Bone marrow (tissue), 2 donors: Measurements from ENCODE around the gene HDGFL2.
"Not testable (repeated sequence)": the region's sequence is repeated elsewhere in the genome, so short reads cannot be mapped to it uniquely, and the experiment has no call there.

Experiments
- DNase-seq, 2 donors: peaks; one replicate each; lab custom pipeline; 2025; lab: John Stamatoyannopoulos, UW

The HDGFL2 gene

GRCh38 chr19:4516939-4517300, 44.8 kb downstream of the HDGFL2 start:
- no peak for DNase-seq

- DNase-seq: no peak
Observed at GRCh38 chr19:4517451-4518057, 45.5 kb downstream of the HDGFL2 start.

- DNase-seq: no peak
Observed at GRCh38 chr19:4518345-4519171, 46.5 kb downstream of the HDGFL2 start, which contains the start of gene PLIN4. TSS of gene PLIN4 (minus strand) at chr19:4518486. CDS start at chr19:4518272, 214 bp downstream.

- DNase-seq: no peak
Observed at GRCh38 chr19:4519172-4519496, 47.0 kb downstream of the HDGFL2 start.

- DNase-seq: no peak
Observed at GRCh38 chr19:4519521-4520277, 47.6 kb downstream of the HDGFL2 start.

GRCh38 chr19:4521170-4521887, 49.2 kb downstream of the HDGFL2 start:
- no peak for DNase-seq

- no peak for DNase-seq
Observed at GRCh38 chr19:4521888-4522242, 49.8 kb downstream of the HDGFL2 start.

GRCh38 chr19:4522291-4523002, 50.4 kb downstream of the HDGFL2 start:
- no peak for DNase-seq

GRCh38 chr19:4523306-4524110, 51.4 kb downstream of the HDGFL2 start:
- peak in 1 of 2 donors; percentile 13 for DNase-seq

- DNase-seq: peak in 1 of 2 donors; percentile 25
Observed at GRCh38 chr19:4524808-4525562, 52.9 kb downstream of the HDGFL2 start.

GRCh38 chr19:4525563-4526002, 53.5 kb downstream of the HDGFL2 start:
- no peak for DNase-seq

GRCh38 chr19:4527377-4527776, 55.3 kb downstream of the HDGFL2 start:
- DNase-seq: not testable (repeated sequence)

GRCh38 chr19:4528843-4529242, 56.7 kb downstream of the HDGFL2 start:
- no peak for DNase-seq

- DNase-seq: no peak
Observed at GRCh38 chr19:4529924-4530522, 57.9 kb downstream of the HDGFL2 start.

GRCh38 chr19:4531562-4532165, 59.6 kb downstream of the HDGFL2 start:
- DNase-seq: no peak

GRCh38 chr19:4533334-4533733, 61.2 kb downstream of the HDGFL2 start:
- DNase-seq: no peak

GRCh38 chr19:4533835-4534424, 61.8 kb downstream of the HDGFL2 start:
- DNase-seq: no peak

- DNase-seq: peak in 1 of 2 donors; percentile 33
Observed at GRCh38 chr19:4534836-4535658, 63.0 kb downstream of the HDGFL2 start, which contains the start of gene PLIN5. TSS of gene PLIN5 (minus strand) at chr19:4535224. CDS start at chr19:4534074, 1,150 bp downstream.
